Measurements from ENCODE around the gene LDHAL6B. TPM values are rescaled to one million over a fixed set of nuclear protein-coding genes. Genes with fewer than 3 reads are reported as not detected.

The LDHAL6B gene
- total and polyA plus RNA-seq, 2 experiments from 2014 or later, result not detected

DNA sequence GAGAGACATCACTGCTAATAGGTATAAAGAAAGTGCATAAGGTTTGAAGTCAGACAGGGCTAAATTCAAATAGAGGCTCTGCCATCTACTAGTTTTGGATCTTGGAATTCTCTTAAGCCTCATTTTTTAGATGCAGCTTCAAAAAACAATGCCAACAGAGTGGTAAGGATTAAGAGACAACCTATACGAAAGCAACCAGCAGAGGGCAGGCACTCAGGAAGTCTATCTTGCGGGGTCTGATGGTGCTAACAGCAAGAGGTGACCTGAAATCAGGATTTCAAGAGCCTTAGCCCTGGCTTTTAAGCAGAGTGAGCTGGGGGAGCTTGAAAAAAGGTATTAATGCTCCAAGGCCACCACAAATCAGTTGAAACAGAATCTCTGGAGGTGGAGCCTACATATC is 40.7 kb downstream of the LDHAL6B start:
- H2AFZ ChIP-seq, result no peak overlapping the region

More for the DNA sequence above, 40.7 kb downstream of the LDHAL6B start:
- Histone ChIP-seq H3K79me2 (replicated peaks; ENCODE audit: insufficient read depth) (0 out of 2 replicates have a peak, but pooled peaks cover 5% of the 10 kb centered on the region), H3F3A (replicated peaks; ENCODE audit: low read depth) (no peaks in the 10 kb centered on the region), H3K4me3 (no peak overlapping the region), H3K4me1 (ENCODE audit: insufficient read depth) (no peaks in the 10 kb centered on the region), H3K27ac (ENCODE audit: low read depth) (no peak overlapping the region), H3K4me2 (no peak overlapping the region), H3K9me2 (ENCODE audit: insufficient read depth) (no peaks in the 10 kb centered on the region), H4K20me1 (replicated peaks; ENCODE audit: insufficient read depth) (no peaks in the 10 kb centered on the region), H3K27me3 (ENCODE audit: insufficient read depth) (no peaks in the 10 kb centered on the region), H3K36me3 (ENCODE audit: insufficient read depth) (peaks cover 5% of the 10 kb centered on the region; the same call in 1 of the 2 replicates)
- no peaks in the 10 kb centered on the region for H3K36me3 Mint-ChIP-seq (ENCODE audit: low read depth)
- H3K9me3 Mint-ChIP-seq, result no peaks in the 10 kb centered on the region
- DNase-seq (ENCODE audit: low spot score) (peak; percentile 92), ATAC-seq (peak; percentile 96)
- TF ChIP-seq, protein P1, sequence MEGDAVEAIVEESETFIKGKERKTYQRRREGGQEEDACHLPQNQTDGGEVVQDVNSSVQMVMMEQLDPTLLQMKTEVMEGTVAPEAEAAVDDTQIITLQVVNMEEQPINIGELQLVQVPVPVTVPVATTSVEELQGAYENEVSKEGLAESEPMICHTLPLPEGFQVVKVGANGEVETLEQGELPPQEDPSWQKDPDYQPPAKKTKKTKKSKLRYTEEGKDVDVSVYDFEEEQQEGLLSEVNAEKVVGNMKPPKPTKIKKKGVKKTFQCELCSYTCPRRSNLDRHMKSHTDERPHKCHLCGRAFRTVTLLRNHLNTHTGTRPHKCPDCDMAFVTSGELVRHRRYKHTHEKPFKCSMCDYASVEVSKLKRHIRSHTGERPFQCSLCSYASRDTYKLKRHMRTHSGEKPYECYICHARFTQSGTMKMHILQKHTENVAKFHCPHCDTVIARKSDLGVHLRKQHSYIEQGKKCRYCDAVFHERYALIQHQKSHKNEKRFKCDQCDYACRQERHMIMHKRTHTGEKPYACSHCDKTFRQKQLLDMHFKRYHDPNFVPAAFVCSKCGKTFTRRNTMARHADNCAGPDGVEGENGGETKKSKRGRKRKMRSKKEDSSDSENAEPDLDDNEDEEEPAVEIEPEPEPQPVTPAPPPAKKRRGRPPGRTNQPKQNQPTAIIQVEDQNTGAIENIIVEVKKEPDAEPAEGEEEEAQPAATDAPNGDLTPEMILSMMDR (conservative IDR thresholded peaks at IDR 0.05; ENCODE audit: low read depth in 2 of 2), result peak; percentile 83 to 86
- TF ChIP-seq, protein P2, sequence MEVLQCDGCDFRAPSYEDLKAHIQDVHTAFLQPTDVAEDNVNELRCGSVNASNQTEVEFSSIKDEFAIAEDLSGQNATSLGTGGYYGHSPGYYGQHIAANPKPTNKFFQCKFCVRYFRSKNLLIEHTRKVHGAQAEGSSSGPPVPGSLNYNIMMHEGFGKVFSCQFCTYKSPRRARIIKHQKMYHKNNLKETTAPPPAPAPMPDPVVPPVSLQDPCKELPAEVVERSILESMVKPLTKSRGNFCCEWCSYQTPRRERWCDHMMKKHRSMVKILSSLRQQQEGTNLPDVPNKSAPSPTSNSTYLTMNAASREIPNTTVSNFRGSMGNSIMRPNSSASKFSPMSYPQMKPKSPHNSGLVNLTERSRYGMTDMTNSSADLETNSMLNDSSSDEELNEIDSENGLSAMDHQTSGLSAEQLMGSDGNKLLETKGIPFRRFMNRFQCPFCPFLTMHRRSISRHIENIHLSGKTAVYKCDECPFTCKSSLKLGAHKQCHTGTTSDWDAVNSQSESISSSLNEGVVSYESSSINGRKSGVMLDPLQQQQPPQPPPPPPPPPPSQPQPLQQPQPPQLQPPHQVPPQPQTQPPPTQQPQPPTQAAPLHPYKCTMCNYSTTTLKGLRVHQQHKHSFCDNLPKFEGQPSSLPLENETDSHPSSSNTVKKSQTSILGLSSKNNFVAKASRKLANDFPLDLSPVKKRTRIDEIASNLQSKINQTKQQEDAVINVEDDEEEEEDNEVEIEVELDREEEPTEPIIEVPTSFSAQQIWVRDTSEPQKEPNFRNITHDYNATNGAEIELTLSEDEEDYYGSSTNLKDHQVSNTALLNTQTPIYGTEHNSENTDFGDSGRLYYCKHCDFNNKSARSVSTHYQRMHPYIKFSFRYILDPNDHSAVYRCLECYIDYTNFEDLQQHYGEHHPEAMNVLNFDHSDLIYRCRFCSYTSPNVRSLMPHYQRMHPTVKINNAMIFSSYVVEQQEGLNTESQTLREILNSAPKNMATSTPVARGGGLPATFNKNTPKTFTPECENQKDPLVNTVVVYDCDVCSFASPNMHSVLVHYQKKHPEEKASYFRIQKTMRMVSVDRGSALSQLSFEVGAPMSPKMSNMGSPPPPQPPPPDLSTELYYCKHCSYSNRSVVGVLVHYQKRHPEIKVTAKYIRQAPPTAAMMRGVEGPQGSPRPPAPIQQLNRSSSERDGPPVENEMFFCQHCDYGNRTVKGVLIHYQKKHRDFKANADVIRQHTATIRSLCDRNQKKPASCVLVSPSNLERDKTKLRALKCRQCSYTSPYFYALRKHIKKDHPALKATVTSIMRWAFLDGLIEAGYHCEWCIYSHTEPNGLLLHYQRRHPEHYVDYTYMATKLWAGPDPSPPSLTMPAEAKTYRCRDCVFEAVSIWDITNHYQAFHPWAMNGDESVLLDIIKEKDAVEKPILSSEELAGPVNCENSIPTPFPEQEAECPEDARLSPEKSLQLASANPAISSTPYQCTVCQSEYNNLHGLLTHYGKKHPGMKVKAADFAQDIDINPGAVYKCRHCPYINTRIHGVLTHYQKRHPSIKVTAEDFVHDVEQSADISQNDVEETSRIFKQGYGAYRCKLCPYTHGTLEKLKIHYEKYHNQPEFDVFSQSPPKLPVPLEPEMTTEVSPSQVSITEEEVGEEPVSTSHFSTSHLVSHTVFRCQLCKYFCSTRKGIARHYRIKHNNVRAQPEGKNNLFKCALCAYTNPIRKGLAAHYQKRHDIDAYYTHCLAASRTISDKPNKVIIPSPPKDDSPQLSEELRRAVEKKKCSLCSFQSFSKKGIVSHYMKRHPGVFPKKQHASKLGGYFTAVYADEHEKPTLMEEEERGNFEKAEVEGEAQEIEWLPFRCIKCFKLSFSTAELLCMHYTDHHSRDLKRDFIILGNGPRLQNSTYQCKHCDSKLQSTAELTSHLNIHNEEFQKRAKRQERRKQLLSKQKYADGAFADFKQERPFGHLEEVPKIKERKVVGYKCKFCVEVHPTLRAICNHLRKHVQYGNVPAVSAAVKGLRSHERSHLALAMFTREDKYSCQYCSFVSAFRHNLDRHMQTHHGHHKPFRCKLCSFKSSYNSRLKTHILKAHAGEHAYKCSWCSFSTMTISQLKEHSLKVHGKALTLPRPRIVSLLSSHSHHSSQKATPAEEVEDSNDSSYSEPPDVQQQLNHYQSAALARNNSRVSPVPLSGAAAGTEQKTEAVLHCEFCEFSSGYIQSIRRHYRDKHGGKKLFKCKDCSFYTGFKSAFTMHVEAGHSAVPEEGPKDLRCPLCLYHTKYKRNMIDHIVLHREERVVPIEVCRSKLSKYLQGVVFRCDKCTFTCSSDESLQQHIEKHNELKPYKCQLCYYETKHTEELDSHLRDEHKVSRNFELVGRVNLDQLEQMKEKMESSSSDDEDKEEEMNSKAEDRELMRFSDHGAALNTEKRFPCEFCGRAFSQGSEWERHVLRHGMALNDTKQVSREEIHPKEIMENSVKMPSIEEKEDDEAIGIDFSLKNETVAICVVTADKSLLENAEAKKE (CRISPR knock-in tag; IDR thresholded peaks at IDR 0.05), result no peak
- no peak for TF ChIP-seq EZH2phosphoT487 (IDR thresholded peaks at IDR 0.05; ENCODE audit: unreplicated experiment)
- H3K4me1 Mint-ChIP-seq, result peaks cover 3% of the 10 kb centered on the region; the same call in 2 of the 3 replicates
- peaks cover 2% of the 10 kb centered on the region for H3K27me3 Mint-ChIP-seq (ENCODE audit: insufficient read depth, low read depth, poor library complexity)
- H3K4me3 Mint-ChIP-seq, result no peak overlapping the region
- H3K27ac Mint-ChIP-seq, result no peak overlapping the region
